GM12878 (cell line): ENCODE results near the gene NBDY. TPM values are rescaled to one million over a fixed set of nuclear protein-coding genes. Genes with fewer than 3 reads are reported as not detected.
"Not testable (repeated sequence)": the region's sequence is repeated elsewhere in the genome, so short reads cannot be mapped to it uniquely, and the experiment has no call there.

Source experiments
- ATAC-seq: fragments of 200-7000 bp; cut with Tn5 transposase; 3 replicates; pipeline ENCODE4 v1.9.1; 2020; ENCODE audit warnings: mild to moderate bottlenecking, moderate library complexity
- BruUV-seq: library from RNA; stranded (reverse); fragments of 400-500 nt; replicated peaks from 2 replicates; lab custom pipeline; 2021; lab: Mats Ljungman, UMichigan
- CTCF ChIA-PET: fragments of 300-600 bp; sonication (Branson Sonifier 250); formaldehyde crosslinking; extraction: SDS; loops from one replicate; lab custom pipeline; 2021; ENCODE audit warnings: inconsistent platforms; lab: Yijun Ruan, JAX
- POLR2A ChIA-PET: fragments of 350-600 bp; formaldehyde crosslinking; extraction: SDS; loops from one replicate; lab custom pipeline; 2021; ENCODE audit warnings: inconsistent platforms; lab: Charles Lee
- RAD21 ChIA-PET: fragments of 300-600 bp; sonication (Branson Sonifier 250); formaldehyde crosslinking; loops from one replicate; lab custom pipeline; 2023; ENCODE audit warnings: antibody characterized with exemption; ENCODE audit not compliant: unreplicated experiment; lab: Charles Lee
- SMC1A ChIA-PET: fragments of 300-600 bp; sonication (Branson Sonifier 250); formaldehyde crosslinking; loops from one replicate; lab custom pipeline; 2023; ENCODE audit not compliant: unreplicated experiment, uncharacterized antibody; lab: Charles Lee
- DNase-seq: peaks from one replicate; pipeline ENCODE4 v3.0.0-alpha.2; 2011; ENCODE audit warnings: low read depth, low spot score
- FAIRE-seq: peaks from 3 replicates; lab custom pipeline; 2011; peaks lifted over from hg19 to GRCh38; lab: Jason Lieb, UNC
- H2AFZ ChIP-seq: 2 replicates; pipeline ENCODE4 v1.6.0; 2011; ENCODE audit warnings: low read depth, low read length, control low read depth; ENCODE audit not compliant: control insufficient read depth
- H3K27ac ChIP-seq: 2 replicates; pipeline ENCODE4 v1.5.1; 2011; ENCODE audit warnings: control low read depth; ENCODE audit not compliant: control insufficient read depth, insufficient read depth
- H3K27me3 ChIP-seq, 2 experiments: replicated peaks in 1 of 2; 2 replicates each; pipeline versions ENCODE4 v1.6.0 to v1.6.1; 2011; ENCODE audit warnings: low read length in 1 of 2; ENCODE audit not compliant: control insufficient read depth in 2 of 2, insufficient read depth in 2 of 2
- H3K36me3 ChIP-seq, 2 experiments: 2 replicates each; pipeline ENCODE4 v1.5.1; 2011; ENCODE audit warnings: low read length in 1 of 2; ENCODE audit not compliant: control insufficient read depth in 2 of 2, insufficient read depth in 2 of 2
- H3K4me1 ChIP-seq: 2 replicates; pipeline ENCODE4 v1.6.1; 2011; ENCODE audit warnings: mild to moderate bottlenecking, low read length, moderate library complexity, mixed read lengths; ENCODE audit not compliant: control insufficient read depth, insufficient read depth
- H3K4me2 ChIP-seq: 2 replicates; pipeline ENCODE4 v1.6.0; 2011; ENCODE audit warnings: control low read depth; ENCODE audit not compliant: control insufficient read depth, insufficient read depth
- H3K4me3 ChIP-seq: fragments of 200-600 bp; sonication (generic); 2 replicates; pipeline ENCODE4 v1.5.1; 2016
- H3K79me2 ChIP-seq: 2 replicates; pipeline ENCODE4 v1.6.0; 2011; ENCODE audit warnings: low read length; ENCODE audit not compliant: control insufficient read depth, insufficient read depth
- H3K9ac ChIP-seq: 2 replicates; pipeline ENCODE4 v1.8.0; 2011; ENCODE audit warnings: low read length, control low read depth, mixed read lengths; ENCODE audit not compliant: control insufficient read depth, insufficient read depth
- H3K9me3 ChIP-seq: replicated peaks from 3 replicates; pipeline ENCODE4 v1.5.1; 2011; ENCODE audit warnings: mild to moderate bottlenecking, low read length; ENCODE audit not compliant: control insufficient read depth, insufficient read depth
- H4K20me1 ChIP-seq: 2 replicates; pipeline ENCODE4 v1.6.0; 2011; ENCODE audit not compliant: control insufficient read depth, insufficient read depth
- ATF7 ChIP-seq: fragments of 450-650 bp; IDR thresholded peaks from 2 replicates; pipeline ENCODE4 v1.6.1; 2016; ENCODE audit warnings: low read depth, mild to moderate bottlenecking
- BCL3 ChIP-seq: IDR thresholded peaks from 2 replicates; pipeline ENCODE4 v1.6.1; 2011; ENCODE audit warnings: borderline replicate concordance, low read depth, mild to moderate bottlenecking, moderate library complexity, low read length; ENCODE audit not compliant: insufficient read depth, poor library complexity, severe bottlenecking
- BHLHE40 ChIP-seq, 2 experiments: fragments of 450-650 bp in 1 of 2; IDR thresholded peaks; 2 replicates each; pipeline ENCODE4 v1.6.1; 2011 to 2017; ENCODE audit warnings: low read depth in 2 of 2, borderline replicate concordance in 1 of 2, improper control_type of control experiment in 1 of 2, low read length in 1 of 2, mild to moderate bottlenecking in 1 of 2
- CBX5 ChIP-seq: sonication (generic); IDR thresholded peaks from 2 replicates; pipeline ENCODE4 v1.6.1; 2016; ENCODE audit warnings: low read depth, moderate library complexity, mild to moderate bottlenecking, inconsistent platforms
- EED ChIP-seq: sonication (generic); IDR thresholded peaks from 2 replicates; pipeline ENCODE4 v1.6.1; 2016; ENCODE audit warnings: antibody characterized with exemption, low read depth
- EP300 ChIP-seq, 2 experiments: fragments of 150-350 bp in 1 of 2; IDR thresholded peaks; 2 replicates each; pipeline ENCODE4 v1.6.1; 2011 to 2012; ENCODE audit warnings: low read depth in 2 of 2, low read length in 2 of 2, borderline replicate concordance in 1 of 2, improper control_type of control experiment in 1 of 2, inconsistent platforms in 1 of 2; ENCODE audit not compliant: control insufficient read depth in 1 of 2
- IKZF2 ChIP-seq, 2 experiments: fragments of 450-650 bp; IDR thresholded peaks; 2 replicates each; pipeline ENCODE4 v1.6.1; 2017; ENCODE audit warnings: mild to moderate bottlenecking in 2 of 2, moderate library complexity in 2 of 2
- NBN ChIP-seq: fragments of 450-650 bp; IDR thresholded peaks from 2 replicates; pipeline ENCODE4 v1.6.1; 2016
- NFIC ChIP-seq: IDR thresholded peaks from 2 replicates; pipeline ENCODE4 v1.6.1; 2012; ENCODE audit warnings: low read depth, mild to moderate bottlenecking, inconsistent platforms, low read length, moderate library complexity
- POLR2A ChIP-seq: IDR thresholded peaks from 2 replicates; pipeline ENCODE4 v1.6.1; 2011; ENCODE audit warnings: low read depth, mild to moderate bottlenecking, low read length
- RCOR1 ChIP-seq: conservative IDR thresholded peaks from 2 replicates; pipeline ENCODE4 v1.6.1; 2012; ENCODE audit warnings: low read depth, low read length, improper control_type of control experiment
- SIX5 ChIP-seq: IDR thresholded peaks from 2 replicates; pipeline ENCODE4 v1.6.1; 2011; ENCODE audit warnings: mild to moderate bottlenecking, low read depth, low read length, moderate library complexity; ENCODE audit not compliant: severe bottlenecking
- TCF7 ChIP-seq: IDR thresholded peaks from 2 replicates; pipeline ENCODE4 v1.6.1; 2014; ENCODE audit warnings: antibody characterized with exemption, borderline replicate concordance
- YY1 ChIP-seq: IDR thresholded peaks from 2 replicates; pipeline ENCODE4 v1.6.1; 2011; ENCODE audit warnings: low read depth, mild to moderate bottlenecking, low read length
- WGBS: methylation state at CpG from one replicate; pipeline ENCODE4 v1.1.6; 2016; ENCODE audit warnings: low lambda C conversion rate; ENCODE audit not compliant: insufficient replicate concordance, insufficient coverage; ENCODE audit errors: missing lambda C conversion rate; 5-methylcytosine and 5-hydroxymethylcytosine counted together
- in situ Hi-C: fragments of 300-500 bp; cut with MboI; formaldehyde crosslinking; loops from 9 replicates; pipeline ENCODE4 v1.14.3; 2018; ENCODE audit warnings: mixed read lengths
- intact Hi-C: fragments of 100-400 bp; cut with micrococcal nuclease; formaldehyde crosslinking; loops from one replicate; pipeline ENCODE4 v1.14.2; 2022; ENCODE audit not compliant: unreplicated experiment
- polyA plus RNA-seq, 11 experiments: library from polyadenylated mRNA; depleted of rRNA in 4 of 11; unstranded in 6 of 11; stranded (reverse) in 5 of 11; fragments of >200 nt; fragmentation: Nextera tagmentation in 4 of 11; fragmentation: Illumina TruSeq in 1 of 11; extraction: Ambion mirVana in 4 of 11; extraction: Trizol in 1 of 11; gene quantifications; 1 replicate in 1 of 11; 2 replicates in 10 of 11; pipeline versions ENCODE4 v1.2.1 to v1.2.3, GENCODE V29; 2011 to 2016; ENCODE audit warnings: inconsistent platforms in 2 of 11, missing spikeins in 2 of 11, low read depth in 1 of 11
- total RNA-seq, 4 experiments: library from RNA; depleted of rRNA in 3 of 4; stranded (reverse); fragments of >200 nt in 3 of 4; fragmentation: Illumina TruSeq in 1 of 4; extraction: Trizol in 1 of 4; gene quantifications; 2 replicates each; pipeline versions ENCODE4 v1.2.1 to v1.2.3, GENCODE V29; 2013 to 2021
- TF ChIP-seq, protein P1 (sequence below): fragments of 450-650 bp; IDR thresholded peaks from 2 replicates; pipeline ENCODE4 v1.6.1; 2017; ENCODE audit warnings: mild to moderate bottlenecking

NBDY gene
- total and polyA plus RNA-seq, 10 of the 15 experiments (the other 5 are each of a cell fraction or from before 2014, with no cell fraction given) = 10.8 to 122 (median 61.5) TPM

- TF ChIP-seq IKZF2 (IDR thresholded peaks at IDR 0.05) (peak; percentile 74 to 77), BHLHE40 (IDR thresholded peaks at IDR 0.05; ENCODE audit: borderline replicate concordance in 1 of 2, low read depth in 2 of 2, low read length in 1 of 2) (peak in 1 of 2 experiments; percentile 42; a peak in 1 of 4 replicates), YY1 (peak; percentile 87), SIX5 (no peak), TCF7 (no peak), RCOR1 (no peak), CBX5 (no peak), NBN (peak; percentile 49; the same call in 1 of the 2 replicates), ATF7 (peak; percentile 62; the same call in 1 of the 2 replicates), POLR2A (peak; percentile 59), EP300 (IDR thresholded peaks at IDR 0.05; ENCODE audit: borderline replicate concordance in 1 of 2, control insufficient read depth in 1 of 2, low read depth in 2 of 2, low read length in 2 of 2) (no peak), NFIC (no peak), EED (peak; percentile 64), BCL3 (no peak)
- TF ChIP-seq, protein P1, sequence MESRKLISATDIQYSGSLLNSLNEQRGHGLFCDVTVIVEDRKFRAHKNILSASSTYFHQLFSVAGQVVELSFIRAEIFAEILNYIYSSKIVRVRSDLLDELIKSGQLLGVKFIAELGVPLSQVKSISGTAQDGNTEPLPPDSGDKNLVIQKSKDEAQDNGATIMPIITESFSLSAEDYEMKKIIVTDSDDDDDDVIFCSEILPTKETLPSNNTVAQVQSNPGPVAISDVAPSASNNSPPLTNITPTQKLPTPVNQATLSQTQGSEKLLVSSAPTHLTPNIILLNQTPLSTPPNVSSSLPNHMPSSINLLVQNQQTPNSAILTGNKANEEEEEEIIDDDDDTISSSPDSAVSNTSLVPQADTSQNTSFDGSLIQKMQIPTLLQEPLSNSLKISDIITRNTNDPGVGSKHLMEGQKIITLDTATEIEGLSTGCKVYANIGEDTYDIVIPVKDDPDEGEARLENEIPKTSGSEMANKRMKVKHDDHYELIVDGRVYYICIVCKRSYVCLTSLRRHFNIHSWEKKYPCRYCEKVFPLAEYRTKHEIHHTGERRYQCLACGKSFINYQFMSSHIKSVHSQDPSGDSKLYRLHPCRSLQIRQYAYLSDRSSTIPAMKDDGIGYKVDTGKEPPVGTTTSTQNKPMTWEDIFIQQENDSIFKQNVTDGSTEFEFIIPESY = no peak
Observed at GRCh38 chrX:56729152-56729850, at the start of gene NBDY (continued).

GRCh38 chrX:56704530-56704929 is 24.5 kb upstream of the NBDY start:
- H3K79me2 ChIP-seq, POLR2A ChIA-PET, SMC1A ChIA-PET, H3K27me3 ChIP-seq, CTCF ChIA-PET, H3K27ac ChIP-seq, H3K4me1 ChIP-seq, H3K4me3 ChIP-seq, H3K36me3 ChIP-seq, BruUV-seq, ATAC-seq, intact Hi-C loops, RAD21 ChIA-PET, H3K9ac ChIP-seq, FAIRE-seq, H4K20me1 ChIP-seq, H3K9me3 ChIP-seq, DNase-seq, H3K4me2 ChIP-seq, H2AFZ ChIP-seq: not testable (repeated sequence)
- WGBS = 15% methylated on average over 4 of the region's 4 CpGs
- in situ Hi-C loops = loop anchor here (25.0 kb wide), 1 partner anchor 1267 kb away; no protein-coding TSS in a partner anchor
